ACHN (cell line): ENCODE results near the gene LENEP.
A peak's percentile ranks its signal among the peaks of the same experiment; 100 is the strongest.

Experiments
- DNase-seq: peaks from one replicate; pipeline ENCODE4 v3.0.0-alpha.2; 2015
- in situ Hi-C: cut with HindIII; loops from 2 replicates; pipeline ENCODE4 v1.10.0; 2017; ENCODE audit warnings: low sequenced_read_pairs, low pct_ligation_motif_present, low pct_unique_long_range_greater_than_20kb

The LENEP gene, protein sequence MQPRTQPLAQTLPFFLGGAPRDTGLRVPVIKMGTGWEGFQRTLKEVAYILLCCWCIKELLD

DNA sequence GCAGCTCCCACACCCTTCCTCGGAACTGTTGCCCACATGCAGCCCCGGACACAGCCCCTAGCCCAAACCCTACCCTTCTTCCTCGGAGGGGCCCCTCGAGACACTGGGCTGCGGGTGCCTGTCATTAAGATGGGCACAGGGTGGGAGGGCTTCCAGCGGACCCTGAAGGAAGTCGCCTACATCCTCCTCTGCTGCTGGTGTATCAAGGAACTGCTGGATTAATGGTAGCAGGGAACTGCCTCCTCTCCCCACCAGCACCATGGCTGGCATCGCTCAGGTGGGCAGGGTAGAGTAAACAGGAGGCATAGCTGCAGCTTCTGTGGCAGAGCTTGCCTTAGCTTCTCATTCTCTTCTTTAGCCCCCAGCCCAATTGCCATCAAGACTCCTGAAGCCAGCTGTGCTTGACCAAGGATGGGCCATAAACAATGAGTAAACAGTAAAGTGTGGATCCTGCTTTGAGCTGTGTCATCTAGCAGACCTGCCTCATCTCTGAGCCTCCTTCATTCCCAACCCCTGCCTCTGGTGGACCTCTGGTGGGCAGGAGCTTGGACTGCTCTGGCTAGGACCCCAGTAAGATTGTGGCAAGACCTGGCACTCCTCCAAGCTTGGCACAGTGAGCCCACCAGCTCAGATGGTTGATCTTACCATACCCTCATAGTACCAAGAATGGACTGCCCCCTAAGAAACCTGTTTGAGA, at the start of gene LENEP:
Gene LENEP (plus strand): TSS at position 15 of the 697 bp plus-strand sequence. CDS start 22 bp downstream, at position 37.
- DNase-seq: no peak
- in situ Hi-C loops: no loop called here

DNA sequence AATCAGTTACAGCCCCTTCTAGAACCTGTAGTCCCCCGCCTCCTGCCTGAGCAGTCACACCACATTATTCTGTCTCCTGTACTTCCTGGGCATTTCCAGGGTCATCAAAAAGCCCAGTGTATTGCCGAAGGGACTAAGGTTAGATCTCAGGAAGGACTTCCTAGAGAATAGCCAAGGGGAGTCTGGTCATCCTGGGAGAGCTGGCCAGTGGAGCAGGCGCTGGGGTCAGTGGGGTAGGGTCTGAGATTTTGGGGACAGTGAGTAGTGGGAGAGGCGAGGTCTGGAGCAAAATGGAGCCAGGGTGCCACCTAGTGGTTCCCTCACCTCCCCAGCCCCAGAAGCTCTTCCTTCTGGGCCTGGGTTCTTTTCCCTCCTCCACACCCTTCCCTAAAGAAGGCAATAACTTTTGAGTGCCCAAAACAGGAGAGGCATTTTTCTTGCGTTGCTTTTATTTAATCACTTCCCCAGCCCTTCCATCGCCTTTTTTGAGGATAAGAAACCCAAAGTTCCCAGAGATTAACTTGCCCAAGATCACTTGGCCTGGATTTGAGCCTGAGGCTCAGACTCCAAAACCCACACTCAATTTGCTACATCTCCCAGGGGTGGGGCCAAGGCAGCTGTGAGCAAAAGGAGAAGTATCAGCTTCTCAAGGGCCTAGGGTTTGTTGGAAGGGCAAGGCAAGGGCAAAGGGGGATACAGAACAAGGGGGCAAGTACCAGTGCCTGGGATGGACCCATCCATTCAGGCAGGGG, 49.6 kb upstream of the LENEP start:
- DNase-seq: peak; percentile 39
- in situ Hi-C loops: no loop called here

DNA sequence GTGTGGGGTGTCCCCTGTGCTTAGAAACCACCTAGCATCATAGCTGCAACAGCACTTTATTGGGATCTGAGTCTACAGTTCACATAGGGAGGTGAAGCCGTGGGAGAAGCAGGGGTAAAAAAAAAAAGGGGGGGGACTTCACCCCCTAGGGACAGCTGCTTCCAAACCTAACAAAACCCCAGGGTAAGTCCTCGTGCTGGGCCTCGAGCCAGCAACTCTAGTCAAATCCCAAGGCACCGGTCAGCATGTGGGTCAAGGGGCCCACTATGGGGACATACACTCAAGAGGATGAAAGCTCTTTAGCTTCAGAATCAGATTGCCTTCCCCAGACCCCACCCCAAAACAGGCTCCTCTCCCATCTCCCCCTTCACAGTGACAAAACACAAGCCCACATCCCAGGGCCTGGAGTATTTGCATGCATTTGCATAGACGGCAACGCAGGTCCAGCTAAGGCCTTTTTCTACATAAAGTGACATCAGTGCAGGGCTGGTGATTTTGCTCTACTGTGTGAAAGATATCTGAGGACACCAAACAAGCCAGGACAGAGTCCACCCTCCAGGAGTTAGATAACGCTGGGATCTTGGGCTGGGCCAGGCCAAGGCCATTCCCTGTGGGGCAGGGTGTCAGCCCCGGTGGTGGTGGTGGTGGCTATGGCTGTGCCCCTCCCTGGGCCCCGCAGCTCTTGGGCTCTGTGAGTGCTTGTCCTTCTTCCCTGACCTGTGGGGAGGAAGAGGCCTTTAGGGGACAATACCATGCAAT, 48.8 kb upstream of the LENEP start:
- in situ Hi-C loops: no loop called here
- DNase-seq: no peak

DNA sequence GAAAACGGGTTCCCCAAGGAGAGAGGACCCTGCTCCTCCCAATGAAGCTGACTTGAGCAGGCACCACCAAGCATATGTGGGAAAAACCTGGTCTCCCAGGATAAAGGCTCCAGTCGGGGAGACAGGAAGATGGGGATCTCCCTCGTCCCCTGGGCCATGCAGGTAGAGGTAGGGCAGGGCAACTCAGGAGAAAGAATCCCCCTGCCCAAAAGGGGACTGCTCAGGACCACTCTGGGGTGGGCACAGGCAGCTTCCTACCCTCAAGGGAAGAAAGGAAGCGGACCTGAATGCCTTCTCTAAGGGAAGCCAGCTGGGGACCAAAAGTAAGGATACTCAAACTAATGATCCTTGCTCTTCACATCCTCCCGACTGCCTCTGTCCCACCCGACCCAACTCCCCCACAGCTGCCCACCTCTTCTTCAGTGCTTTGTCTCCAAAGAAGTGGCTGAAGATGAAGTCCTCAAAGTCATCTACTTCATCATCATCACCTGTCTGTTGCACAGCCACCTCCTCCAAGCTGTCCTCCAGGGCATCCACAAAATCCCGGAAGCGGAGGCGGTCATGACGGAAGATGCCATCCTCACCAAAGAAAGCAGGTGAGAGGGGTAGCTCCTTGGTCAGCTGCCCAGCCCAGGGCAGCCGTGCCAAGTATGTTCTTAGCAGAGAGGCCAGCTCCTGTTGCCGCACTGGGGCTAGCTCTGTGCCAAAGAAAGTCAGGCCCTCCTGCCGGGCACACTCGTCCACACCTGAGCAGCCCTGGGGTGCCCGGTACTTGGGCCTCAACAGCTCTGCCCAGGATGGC, 48.0 kb upstream of the LENEP start:
- in situ Hi-C loops: no loop called here
- no peak for DNase-seq

DNA sequence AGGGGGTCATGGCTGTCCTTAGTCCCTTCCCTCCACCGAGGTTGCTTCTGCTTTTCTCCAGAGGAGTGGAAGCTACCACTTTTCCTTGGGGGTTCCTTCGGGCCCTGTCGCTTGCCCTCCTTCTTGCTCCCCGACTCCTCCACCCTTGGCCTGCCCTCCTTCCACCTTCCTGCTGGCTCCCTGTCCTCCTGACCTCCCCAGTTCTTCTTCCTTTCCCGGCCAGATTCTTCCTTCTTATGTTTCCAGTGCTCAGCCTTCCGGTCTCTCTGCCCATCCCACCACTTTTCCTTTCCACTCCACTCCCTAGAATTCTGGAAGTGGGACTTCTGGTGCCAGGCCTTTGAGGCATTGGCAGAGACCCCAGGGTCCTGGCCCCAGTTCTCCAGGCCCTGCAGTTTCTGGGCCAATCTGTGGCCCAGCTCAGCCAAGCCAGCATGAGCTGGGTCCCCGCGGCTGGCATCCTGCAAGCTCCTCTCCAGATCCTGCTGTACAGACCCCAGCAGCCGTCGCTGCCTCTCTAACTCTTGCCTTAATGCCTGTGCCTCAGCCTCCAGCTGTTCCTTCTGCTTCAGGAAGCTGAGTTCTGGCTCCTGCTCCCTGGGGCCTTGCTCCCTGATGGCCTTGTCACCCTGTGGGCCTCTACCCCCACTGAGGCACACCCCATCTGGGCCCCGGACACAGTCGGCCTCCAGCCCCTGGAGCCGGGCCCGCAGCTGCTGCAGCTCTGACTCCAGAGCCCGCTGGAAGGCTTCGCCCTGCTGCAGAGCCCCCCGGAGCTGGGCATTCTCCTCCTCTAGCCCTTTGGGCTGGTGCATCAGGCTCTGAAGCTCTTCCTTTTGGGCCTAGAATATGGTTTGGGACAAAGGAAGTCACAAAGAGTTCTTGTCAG, 47.2 kb upstream of the LENEP start:
- DNase-seq: no peak
- in situ Hi-C loops: no loop called here

DNA sequence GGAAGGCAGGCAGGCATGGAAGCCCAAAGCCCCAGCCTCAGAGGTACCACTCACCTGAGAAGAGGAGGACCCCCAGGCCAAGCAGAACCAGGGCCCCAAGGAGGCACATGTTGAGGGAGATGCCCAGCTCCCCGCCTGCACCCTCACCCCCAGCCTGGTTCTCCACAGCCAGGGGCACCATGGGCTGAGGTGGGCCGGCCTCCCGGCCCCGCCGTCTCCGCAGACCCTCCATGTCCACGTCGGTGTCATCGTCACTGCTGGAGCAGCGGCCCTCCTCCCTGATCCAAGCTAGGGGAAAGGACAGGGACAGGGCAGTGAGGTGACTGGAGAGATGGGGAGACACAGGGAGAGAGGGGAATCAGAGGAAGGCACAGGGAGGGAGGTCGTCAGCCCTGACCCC, 45.3 kb upstream of the LENEP start:
- in situ Hi-C loops: no loop called here
- no peak for DNase-seq

DNA sequence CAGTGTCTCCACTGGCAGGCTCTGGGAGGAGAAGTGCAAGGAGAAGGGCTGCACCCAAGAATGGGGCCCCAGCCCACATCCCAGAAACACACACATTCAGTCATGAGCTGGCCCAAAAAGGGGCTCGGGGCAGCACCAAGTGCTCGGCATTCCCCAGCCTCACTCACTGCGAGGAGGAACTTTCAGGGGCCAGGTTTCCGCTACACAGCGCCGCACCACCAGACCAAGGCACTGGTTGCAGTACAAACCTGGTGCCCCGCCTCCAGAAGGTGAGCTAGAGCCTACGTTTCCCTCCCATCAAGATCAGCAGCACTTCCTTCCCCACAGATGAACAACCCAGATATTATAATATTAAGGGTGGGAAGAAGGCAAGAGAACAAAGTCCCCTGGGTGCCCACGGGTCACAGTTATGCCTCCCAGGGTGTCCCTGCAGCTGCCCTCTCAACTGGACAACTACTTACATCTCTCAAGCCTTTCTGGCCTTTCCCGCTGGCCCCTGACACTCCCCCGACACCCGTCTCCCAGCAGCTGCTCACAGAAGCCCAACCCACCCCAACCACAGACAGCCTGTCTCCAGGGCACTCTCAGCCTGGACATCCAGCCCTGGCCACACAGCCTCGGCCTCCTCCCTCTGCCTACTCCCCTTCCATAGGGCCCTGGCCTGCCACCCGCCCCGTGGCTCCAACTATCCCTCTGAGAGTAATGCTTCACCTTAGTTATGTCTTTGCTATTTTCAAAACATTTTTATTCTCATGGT, 41.3 kb upstream of the LENEP start:
- DNase-seq: no peak
- in situ Hi-C loops: no loop called here

DNA sequence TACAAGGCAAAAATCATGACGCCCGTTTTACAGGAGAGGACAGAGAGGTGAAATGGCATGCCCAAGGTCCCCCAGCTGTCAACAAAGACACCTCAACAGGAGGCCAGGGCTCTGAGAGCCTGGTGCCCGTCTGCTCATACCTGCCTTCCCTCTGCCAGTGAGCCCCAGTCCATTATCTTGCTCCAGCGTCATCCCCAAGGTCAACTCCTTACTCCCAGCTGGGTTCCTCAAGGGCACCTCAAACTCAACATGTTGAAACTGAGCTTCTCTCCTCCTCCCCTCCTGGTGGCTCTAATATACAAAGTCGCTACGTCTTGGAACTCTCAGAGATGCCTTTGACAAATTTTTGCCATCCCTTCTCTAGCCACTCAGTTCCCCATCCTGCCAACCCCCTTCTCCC, 40.7 kb upstream of the LENEP start:
- in situ Hi-C loops: no loop called here
- DNase-seq: no peak

DNA sequence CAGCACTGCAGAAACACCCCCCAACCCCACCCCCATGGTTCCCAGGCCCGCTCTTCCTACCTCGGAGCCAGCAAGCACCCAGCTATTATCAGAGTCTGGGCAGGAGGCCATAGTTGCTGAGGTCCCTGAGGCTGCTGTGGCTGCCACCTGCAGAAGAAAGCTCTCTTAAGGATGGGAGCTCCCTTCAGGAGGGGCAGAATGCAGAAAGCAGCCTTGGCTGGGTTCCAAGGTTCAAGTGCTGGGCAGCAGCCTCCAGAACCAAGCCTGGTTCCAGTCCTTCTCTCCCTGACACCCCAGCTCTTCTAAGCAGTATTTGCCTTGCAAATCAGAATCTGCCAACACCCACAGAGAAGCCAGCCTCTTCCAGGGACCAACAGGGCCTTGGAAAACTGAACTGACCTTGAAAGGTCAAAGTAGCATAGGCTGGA, 39.8 kb upstream of the LENEP start:
- no peak for DNase-seq
- in situ Hi-C loops: no loop called here

DNA sequence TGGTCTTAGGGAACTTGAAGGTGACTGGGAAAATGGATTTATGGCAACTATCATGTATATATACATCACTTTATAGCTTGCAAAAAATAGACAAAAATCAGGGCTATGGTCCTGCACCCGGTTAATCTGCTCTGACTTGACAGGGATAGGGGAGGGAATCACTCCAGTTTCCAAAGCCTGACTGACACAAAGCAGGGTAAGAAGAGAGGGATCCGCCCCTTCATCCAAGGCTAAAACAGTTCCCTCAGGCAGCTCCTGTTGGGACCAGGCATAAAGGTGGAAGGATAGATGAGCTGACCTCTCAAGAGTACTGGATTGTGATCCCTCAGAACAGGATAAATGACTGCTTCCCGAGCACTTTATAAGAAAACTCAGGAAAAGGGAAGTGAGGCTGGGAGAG, 38.8 kb upstream of the LENEP start:
- no peak for DNase-seq
- in situ Hi-C loops: no loop called here

DNA sequence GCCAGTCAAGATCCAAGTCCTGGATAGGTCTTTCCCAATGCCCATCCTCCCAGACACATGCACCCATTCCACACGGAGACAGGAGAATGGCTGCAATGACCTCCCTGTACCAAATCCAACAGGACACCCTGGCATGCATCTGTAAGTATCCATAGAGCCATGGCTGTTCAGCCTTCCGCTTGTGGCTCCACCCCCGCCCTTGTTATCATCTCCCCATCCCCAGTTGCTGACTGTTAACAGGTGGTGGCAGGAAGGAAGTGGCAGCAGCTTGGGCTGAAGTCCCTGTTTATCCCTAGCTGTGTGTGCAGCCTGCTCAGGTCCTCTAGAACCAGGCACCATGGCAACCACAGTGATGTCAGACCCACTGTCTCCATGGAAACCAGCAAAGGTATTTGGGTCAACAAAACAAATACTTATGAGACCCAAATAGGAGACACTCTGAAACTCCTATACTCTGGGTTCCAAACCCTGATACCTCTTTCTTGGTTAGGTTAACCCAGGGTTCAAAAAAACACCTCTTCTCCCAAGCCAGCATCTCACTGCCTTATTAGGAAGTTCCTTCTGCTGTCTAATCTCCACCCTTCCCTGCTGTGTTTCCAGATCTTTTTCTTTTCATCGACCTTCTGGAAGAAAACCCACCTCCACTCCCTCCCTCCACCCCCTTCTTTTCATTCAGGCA, 38.2 kb upstream of the LENEP start:
- no peak for DNase-seq
- in situ Hi-C loops: no loop called here

DNA sequence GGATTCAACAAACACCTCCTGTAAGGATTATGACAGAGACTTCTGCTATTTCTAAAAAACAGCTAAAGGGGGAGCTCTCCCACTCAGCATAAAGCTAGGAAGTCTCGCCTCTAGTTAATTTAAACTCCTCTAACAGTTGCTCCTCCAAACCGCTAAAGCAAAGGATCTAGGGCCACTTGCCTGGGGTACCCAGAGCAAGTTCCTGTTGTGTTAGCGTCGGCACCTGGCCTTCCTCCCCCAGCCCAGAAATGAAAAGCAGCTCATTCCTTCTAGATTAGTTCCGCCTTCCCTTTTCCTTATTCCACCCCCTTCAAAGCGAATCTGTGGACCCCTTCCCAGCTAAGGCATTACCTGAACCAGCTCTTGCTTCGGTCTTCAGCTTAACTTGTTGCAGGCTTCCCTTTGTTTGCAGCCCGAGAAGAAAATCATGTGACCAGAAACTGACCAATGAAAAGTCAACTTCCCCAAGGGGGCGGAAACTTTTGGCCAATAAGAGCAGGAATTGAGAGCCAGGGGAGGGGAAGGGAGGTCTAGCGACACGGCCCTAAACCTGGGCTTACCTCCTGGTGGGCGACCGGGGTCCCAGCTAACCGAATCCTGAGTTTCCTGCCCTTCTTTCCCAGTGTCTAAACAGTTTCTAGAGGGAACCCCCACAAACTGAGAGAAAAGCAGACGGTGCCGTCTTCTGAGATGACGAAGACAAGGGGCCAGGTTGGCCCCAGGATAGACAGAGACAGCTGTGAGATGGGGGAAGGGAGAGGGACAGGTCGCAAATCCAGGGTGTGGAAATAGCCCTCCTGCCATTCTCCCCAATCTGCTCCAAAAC, 37.5 kb upstream of the LENEP start, which contains the start of gene PBXIP1:
Gene PBXIP1 (minus strand): TSS at position 382 of the 826 bp plus-strand sequence. CDS start 2,378 bp downstream, outside the sequence.
- DNase-seq: peak; percentile 93
- in situ Hi-C loops: no loop called here

DNA sequence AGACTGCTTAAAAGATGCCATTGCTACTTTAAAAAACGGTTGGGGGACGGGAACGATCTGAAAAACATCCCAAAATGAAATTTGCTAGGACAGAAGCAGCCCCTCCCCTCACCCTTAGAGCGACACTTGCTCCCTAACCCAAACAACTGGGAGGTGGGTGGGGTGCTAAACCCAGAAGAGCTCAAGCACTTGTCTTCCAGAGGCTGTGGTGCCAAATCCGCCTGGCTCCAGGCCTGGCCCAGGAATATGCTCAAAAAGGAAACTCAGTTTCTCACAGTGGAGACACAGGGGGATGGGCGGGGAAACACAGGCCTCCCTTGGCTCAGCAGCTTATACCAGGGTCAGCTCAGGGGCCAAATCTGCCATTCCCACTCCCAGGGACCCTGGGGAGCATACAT, 36.8 kb upstream of the LENEP start:
- in situ Hi-C loops: no loop called here
- no peak for DNase-seq

DNA sequence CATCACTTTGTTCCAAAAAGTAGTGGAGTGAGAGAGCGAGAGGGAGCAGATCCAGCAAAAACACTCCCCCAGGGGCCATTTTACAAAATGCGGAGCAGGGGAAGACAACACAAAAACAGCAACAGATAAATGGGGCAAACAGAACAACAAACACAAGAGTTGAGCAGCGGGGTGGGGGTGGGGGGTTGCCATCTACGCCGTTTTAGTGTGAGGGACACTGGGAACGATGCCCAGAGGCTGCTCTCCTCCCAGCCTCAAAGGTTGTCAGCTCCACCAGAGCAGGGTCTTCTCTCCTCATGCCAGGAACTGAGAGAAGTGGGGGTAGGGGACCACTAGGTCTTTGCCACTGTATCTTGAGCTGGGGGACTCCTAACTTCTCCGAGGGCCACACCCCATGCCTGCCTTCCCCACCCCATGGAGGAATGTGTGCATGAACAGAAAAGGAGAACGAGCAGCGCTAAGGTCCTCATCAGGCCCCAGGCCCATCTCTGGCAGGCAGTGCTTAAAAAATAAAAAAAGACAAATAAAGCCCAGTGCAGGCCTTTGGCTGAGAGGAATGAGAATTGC, 36.2 kb upstream of the LENEP start:
- no peak for DNase-seq
- in situ Hi-C loops: no loop called here

DNA sequence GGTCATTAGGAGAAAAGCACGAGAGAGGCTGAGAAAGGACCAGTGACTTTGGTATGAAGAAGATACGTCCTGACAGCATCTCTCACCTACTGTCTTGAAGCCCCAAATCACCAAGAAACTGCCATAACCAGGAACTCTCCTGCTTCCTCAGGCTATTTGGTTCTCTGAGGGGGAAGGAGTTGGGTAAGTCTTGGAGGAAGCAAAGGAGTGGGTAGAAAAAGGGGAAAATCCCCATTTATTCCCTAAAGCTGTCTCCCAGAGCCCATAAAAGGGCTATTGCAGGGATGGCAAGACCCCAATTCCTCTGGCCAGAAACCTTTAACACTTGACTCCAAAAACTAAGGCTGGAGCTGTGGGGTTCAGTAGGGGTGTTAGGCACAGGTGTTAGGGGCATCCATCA, 35.4 kb upstream of the LENEP start:
- in situ Hi-C loops: no loop called here

More for the DNA sequence above, 35.4 kb upstream of the LENEP start:
- no peak for DNase-seq
